ENCODE measurements around the gene MLEC.
A peak's percentile ranks its signal among the peaks of the same experiment; 100 is the strongest.
"Not testable (repeated sequence)": the region's sequence is repeated elsewhere in the genome, so short reads cannot be mapped to it uniquely, and the experiment has no call there.

MLEC gene

GRCh38 chr12:120663741-120664140 is 23.2 kb upstream of the MLEC start:
- no peak for DNase-seq (ENCODE audit: low read depth in 2 of 2)

- no peak for DNase-seq (ENCODE audit: low read depth in 2 of 2)
These were observed 20.2 kb upstream of the MLEC start for GRCh38 chr12:120666571-120667390.

- DNase-seq (ENCODE audit: low read depth in 2 of 2), result no peak
These were observed 18.7 kb upstream of the MLEC start for GRCh38 chr12:120668091-120668867.

- DNase-seq (ENCODE audit: low read depth in 2 of 2), result no peak
These were observed 17.8 kb upstream of the MLEC start for GRCh38 chr12:120668868-120669840.

GRCh38 chr12:120670237-120670636 is 16.7 kb upstream of the MLEC start:
- not testable (repeated sequence) for DNase-seq (ENCODE audit: low read depth in 2 of 2)

- DNase-seq (ENCODE audit: low read depth in 2 of 2), result no peak
These were observed 16.3 kb upstream of the MLEC start for GRCh38 chr12:120670667-120671066.

GRCh38 chr12:120674097-120674636 is 12.8 kb upstream of the MLEC start:
- DNase-seq (ENCODE audit: low read depth in 2 of 2), result no peak

GRCh38 chr12:120677765-120678473 is 9.0 kb upstream of the MLEC start:
- no peak for DNase-seq (ENCODE audit: low read depth in 2 of 2)

GRCh38 chr12:120678572-120678971 is 8.4 kb upstream of the MLEC start:
- DNase-seq (ENCODE audit: low read depth in 2 of 2), result no peak

GRCh38 chr12:120680165-120680738 is 6.7 kb upstream of the MLEC start:
- DNase-seq (ENCODE audit: low read depth in 2 of 2), result no peak

- DNase-seq (ENCODE audit: low read depth in 2 of 2), result no peak
These were observed 2.4 kb upstream of the MLEC start for GRCh38 chr12:120684523-120684932.

GRCh38 chr12:120685522-120685921 is 1.4 kb upstream of the MLEC start:
- DNase-seq (ENCODE audit: low read depth in 2 of 2), result no peak

- DNase-seq (ENCODE audit: low read depth in 2 of 2), result peak; percentile 89 to 92
These were observed 729 bp upstream of the MLEC start for GRCh38 chr12:120686151-120686689.

- DNase-seq (ENCODE audit: low read depth in 2 of 2), result no peak
These were observed 785 bp downstream of the MLEC start for GRCh38 chr12:120687578-120688289.

GRCh38 chr12:120688527-120689071 is 1.6 kb downstream of the MLEC start:
- DNase-seq (ENCODE audit: low read depth in 2 of 2), result no peak

GRCh38 chr12:120689397-120690082 is 2.6 kb downstream of the MLEC start:
- no peak for DNase-seq (ENCODE audit: low read depth in 2 of 2)

GRCh38 chr12:120690083-120690450 is 3.1 kb downstream of the MLEC start:
- no peak for DNase-seq (ENCODE audit: low read depth in 2 of 2)

GRCh38 chr12:120690978-120691377 is 4.0 kb downstream of the MLEC start:
- DNase-seq (ENCODE audit: low read depth in 2 of 2), result no peak

Data from fibroblast of skin of left biceps (primary cell).